Middle frontal gyrus (tissue), 1 donor: Measurements from ENCODE around the gene MDFI.

Experiments
- DNase-seq: peaks from one replicate; pipeline ENCODE4 v3.0.0-alpha.2; 2015; ENCODE audit warnings: low spot score; ENCODE audit errors: extremely low spot score

MDFI gene

GRCh38 chr6:41687501-41688175 lies 49.4 kb downstream of the MDFI start:
- DNase-seq, result no peak

- DNase-seq, result no peak
These were observed 50.1 kb downstream of the MDFI start for GRCh38 chr6:41688256-41688965.

- DNase-seq, result no peak
These were observed 51.1 kb downstream of the MDFI start for GRCh38 chr6:41689171-41690008.

- DNase-seq, result no peak
These were observed 52.5 kb downstream of the MDFI start for GRCh38 chr6:41690541-41691330.

- no peak for DNase-seq
These were observed 53.3 kb downstream of the MDFI start for GRCh38 chr6:41691426-41692079.

- DNase-seq, result no peak
These were observed 53.9 kb downstream of the MDFI start for GRCh38 chr6:41692080-41692675.

- DNase-seq, result no peak
These were observed 54.5 kb downstream of the MDFI start for GRCh38 chr6:41692730-41693129.

- DNase-seq, result peak; percentile 81
These were observed 55.3 kb downstream of the MDFI start for GRCh38 chr6:41693281-41694240.

- no peak for DNase-seq
These were observed 56.7 kb downstream of the MDFI start for GRCh38 chr6:41694815-41695526.

GRCh38 chr6:41695825-41696224 lies 57.6 kb downstream of the MDFI start:
- DNase-seq, result no peak

DNA sequence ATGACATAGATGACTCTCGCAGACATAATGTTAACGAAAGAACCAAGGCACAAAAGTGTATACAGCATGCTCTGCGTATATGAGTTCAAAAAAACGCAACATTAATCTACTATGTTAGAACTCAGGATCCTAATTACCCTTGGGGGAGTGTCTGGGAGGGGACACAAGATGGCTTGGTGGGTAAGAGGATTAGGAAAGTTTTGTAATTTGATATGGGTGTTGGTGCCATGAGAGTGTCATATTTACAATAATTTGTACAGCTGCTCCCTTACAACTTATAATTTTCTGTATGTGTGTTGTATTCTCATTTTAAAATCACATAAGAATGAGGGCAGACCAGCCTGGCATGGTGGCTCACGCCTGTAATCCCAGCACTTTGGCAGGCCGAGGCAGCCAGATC lies 58.5 kb downstream of the MDFI start:
- DNase-seq, result no peak

DNA sequence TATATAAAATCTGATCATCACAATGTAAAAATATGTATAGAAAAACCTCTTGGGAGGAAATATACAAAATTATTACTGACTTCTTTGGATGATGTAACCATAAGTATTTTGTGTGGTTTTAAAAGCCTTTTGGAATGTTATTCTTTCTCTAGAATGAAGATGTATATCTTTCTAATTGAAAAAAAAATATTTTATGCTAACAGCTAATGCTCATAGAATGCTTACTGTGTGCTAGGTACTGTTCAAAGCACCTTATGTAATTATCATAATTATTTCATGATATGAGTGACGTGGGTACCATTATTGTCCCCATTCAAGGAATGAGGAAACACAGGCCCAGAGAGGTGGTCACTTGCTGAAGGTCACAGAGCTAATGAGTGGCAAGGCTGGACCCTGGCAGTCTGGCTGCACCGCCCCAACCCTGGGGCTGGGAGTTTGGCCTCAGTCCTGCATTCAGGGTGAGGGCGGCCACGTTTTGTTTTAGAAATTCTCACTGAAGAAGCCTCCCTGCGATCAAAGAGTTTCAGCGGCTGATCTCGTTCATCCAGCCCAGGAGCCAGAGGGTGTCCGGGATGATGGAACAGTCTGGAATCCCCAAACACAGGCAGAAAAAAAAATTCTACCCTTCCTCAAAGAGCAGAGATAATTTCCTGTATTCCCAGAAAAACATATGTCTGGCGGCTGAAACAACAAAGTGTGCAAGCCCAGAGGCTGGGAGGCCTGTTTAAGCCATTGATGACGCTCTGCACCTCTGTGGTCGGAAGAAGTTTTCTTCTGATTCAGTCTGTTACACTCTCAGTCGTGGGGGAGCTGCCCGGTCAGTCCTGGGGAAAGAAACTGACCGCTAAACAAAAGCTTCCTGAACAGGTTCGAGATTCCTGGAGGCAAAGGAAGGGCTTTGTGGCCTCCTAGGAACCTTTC lies 59.9 kb downstream of the MDFI start:
- no peak for DNase-seq

DNA sequence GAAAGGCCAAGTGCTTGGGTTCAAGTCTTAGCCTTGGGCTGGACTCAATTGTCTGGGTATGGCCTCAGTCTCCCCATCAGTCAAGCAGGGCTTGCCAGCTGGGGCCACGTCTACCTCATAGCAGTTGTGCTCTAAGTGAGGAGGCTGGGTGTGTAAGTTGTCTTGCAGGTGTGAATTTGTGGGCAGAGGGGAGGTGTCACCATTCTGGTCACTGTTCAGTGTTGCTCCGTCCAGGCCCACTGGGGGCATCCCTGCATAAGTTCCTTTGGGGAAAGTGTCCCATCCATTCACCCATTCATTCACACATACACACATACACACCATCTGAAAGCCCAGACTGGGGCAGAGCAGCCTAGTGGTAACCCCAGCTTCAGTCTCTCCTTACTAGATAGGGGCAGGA lies 60.8 kb downstream of the MDFI start:
- DNase-seq, result no peak

DNA sequence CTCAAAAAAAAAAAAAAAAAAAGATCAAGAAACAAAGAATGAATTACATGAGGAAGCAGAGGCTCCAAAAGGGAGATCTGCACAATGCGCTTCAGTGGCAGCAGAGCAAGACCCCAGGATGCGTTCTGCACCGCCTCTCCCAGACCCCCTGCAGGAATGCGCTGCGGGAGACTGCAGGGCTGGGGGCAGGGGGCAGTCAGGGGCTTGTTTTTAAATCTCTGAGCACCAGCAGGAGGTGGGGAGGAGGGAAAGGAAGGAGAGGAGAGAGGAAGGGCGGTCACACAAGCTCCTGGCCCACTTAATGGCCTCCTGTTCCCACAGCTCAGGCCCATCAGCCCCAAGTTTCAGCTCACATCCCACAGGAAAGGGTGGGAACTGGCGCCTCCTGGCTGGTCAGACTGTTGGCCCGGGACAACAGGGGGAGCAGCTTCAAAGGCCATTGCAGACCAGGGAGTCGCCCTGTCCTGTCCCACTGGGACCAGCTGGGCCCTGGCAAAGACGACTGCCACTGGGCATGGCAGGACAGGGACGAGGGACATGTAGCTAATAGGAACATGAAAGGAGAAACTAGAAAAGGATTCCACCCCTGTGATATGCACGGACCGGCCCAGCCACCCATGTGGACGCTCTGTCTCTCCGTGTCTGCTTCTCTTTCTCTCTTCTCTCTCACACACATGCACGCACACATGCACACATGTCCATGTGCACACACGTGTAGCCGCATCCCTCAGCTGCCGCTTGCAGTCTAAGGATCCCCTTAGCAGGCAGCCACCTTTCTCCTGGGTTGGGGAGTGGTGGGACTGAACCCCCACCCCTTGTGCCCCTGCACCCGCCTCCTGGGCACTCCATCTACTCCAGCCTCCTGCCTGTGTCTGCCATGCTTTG lies 62.4 kb downstream of the MDFI start:
- no peak for DNase-seq

DNA sequence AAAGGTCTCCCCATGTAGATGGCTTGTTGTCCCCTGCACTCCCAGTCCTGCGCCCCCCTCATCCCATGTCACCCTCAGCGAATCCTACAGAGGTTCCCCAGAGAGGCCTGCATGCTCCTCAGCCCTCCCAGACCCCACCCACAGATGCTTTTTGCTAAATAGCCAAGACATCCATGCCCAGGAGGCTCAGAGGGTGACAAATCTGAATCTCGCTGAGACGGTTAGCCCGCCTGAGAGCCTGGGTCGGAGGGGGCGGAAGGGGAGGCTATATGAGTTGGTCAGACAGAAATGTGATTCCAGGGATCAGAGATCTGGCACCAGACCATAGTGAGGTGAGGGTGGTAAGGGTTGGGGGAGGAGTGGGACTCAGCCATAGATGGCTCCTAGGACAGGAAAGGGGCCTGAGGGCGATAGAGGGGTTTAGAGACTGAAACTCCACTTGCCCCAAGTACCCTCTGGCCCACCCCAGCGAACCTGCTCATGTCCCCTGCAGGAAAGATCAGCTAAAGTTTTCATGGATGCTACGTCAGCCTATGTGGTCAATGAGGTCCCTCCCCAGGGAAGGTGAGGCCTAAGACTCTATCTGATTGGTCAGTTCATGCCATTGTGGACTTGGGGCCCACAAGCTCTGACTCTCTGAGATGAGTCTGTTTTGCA lies 63.9 kb downstream of the MDFI start:
- DNase-seq, result no peak
